H9 (cell line): Measurements from ENCODE around the gene EFL1. TPM values are rescaled to one million over a fixed set of nuclear protein-coding genes. Genes with fewer than 3 reads are reported as not detected.

Source experiments
- DNase-seq: peaks from one replicate; pipeline ENCODE4 v3.0.0-alpha.2; 2017
- H2AFZ ChIP-seq: one replicate; pipeline ENCODE4 v1.6.1; 2013; ENCODE audit warnings: mild to moderate bottlenecking, low read length, control low read depth, moderate library complexity
- H2AK5ac ChIP-seq: 2 replicates; pipeline ENCODE4 v1.6.1; 2013; ENCODE audit warnings: low read length, control low read depth, mixed read lengths; ENCODE audit not compliant: insufficient read length
- H2BK120ac ChIP-seq: one replicate; pipeline ENCODE4 v1.6.1; 2013; ENCODE audit warnings: low read depth, mild to moderate bottlenecking, low read length, control low read depth, inconsistent platforms; ENCODE audit not compliant: poor library complexity, severe bottlenecking
- H2BK12ac ChIP-seq: 2 replicates; pipeline ENCODE4 v1.6.1; 2013; ENCODE audit warnings: low read length, control low read depth, mixed read lengths, low read depth; ENCODE audit not compliant: insufficient read length
- H2BK15ac ChIP-seq: 2 replicates; pipeline ENCODE4 v1.6.1; 2013; ENCODE audit warnings: low read depth, low read length, control low read depth
- H2BK20ac ChIP-seq: one replicate; pipeline ENCODE4 v1.6.1; 2013; ENCODE audit warnings: low read depth, mild to moderate bottlenecking, low read length, control low read depth, inconsistent platforms; ENCODE audit not compliant: poor library complexity, severe bottlenecking
- H2BK5ac ChIP-seq: 2 replicates; pipeline ENCODE4 v1.6.1; 2013; ENCODE audit warnings: low read length, control low read depth, mixed read lengths; ENCODE audit not compliant: insufficient read length
- H3K14ac ChIP-seq: 2 replicates; pipeline ENCODE4 v1.6.1; 2013; ENCODE audit warnings: low read length, control low read depth; ENCODE audit not compliant: insufficient read depth
- H3K18ac ChIP-seq: 2 replicates; pipeline ENCODE4 v1.6.1; 2013; ENCODE audit warnings: low read depth, mild to moderate bottlenecking, mixed read lengths, low read length, control low read depth; ENCODE audit not compliant: insufficient read length
- H3K23ac ChIP-seq: 2 replicates; pipeline ENCODE4 v1.6.1; 2013; ENCODE audit warnings: low read length, control low read depth, mixed read lengths, low read depth; ENCODE audit not compliant: insufficient read length
- H3K23me2 ChIP-seq: 2 replicates; pipeline ENCODE4 v1.6.1; 2013; ENCODE audit warnings: low read depth, mild to moderate bottlenecking, mixed read lengths, low read length, control low read depth; ENCODE audit not compliant: insufficient read length, poor library complexity, severe bottlenecking
- H3K27ac ChIP-seq: 2 replicates; pipeline ENCODE4 v1.5.1; 2013; ENCODE audit warnings: low read length, control low read depth, mixed read lengths, low read depth; ENCODE audit not compliant: insufficient read length
- H3K27me3 ChIP-seq: 2 replicates; pipeline ENCODE4 v1.6.1; 2013; ENCODE audit warnings: low read length, control low read depth, inconsistent platforms; ENCODE audit not compliant: insufficient read depth
- H3K4ac ChIP-seq: 2 replicates; pipeline ENCODE4 v1.6.1; 2013; ENCODE audit warnings: low read depth, mild to moderate bottlenecking, control low read depth, inconsistent platforms, low read length, moderate library complexity
- H3K4me1 ChIP-seq: 2 replicates; pipeline ENCODE4 v1.6.1; 2013; ENCODE audit warnings: low read length, control low read depth, inconsistent platforms; ENCODE audit not compliant: insufficient read depth
- H3K4me2 ChIP-seq: 2 replicates; pipeline ENCODE4 v1.6.1; 2013; ENCODE audit warnings: low read length, control low read depth, mixed read lengths; ENCODE audit not compliant: insufficient read length, insufficient read depth
- H3K56ac ChIP-seq: 2 replicates; pipeline ENCODE4 v1.6.1; 2013; ENCODE audit warnings: low read depth, mild to moderate bottlenecking, mixed read lengths, low read length, control low read depth; ENCODE audit not compliant: insufficient read length
- H3K79me1 ChIP-seq: 2 replicates; pipeline ENCODE4 v1.6.1; 2013; ENCODE audit warnings: low read depth, mild to moderate bottlenecking, moderate library complexity, low read length, control low read depth, inconsistent platforms; ENCODE audit not compliant: insufficient read depth, poor library complexity, severe bottlenecking
- H3K79me2 ChIP-seq: 2 replicates; pipeline ENCODE4 v1.6.1; 2013; ENCODE audit warnings: low read length, control low read depth, inconsistent platforms; ENCODE audit not compliant: insufficient read depth
- H3K9ac ChIP-seq: 2 replicates; pipeline ENCODE4 v1.6.1; 2013; ENCODE audit warnings: low read length, control low read depth, mixed read lengths; ENCODE audit not compliant: insufficient read length; ENCODE audit errors: extremely low read depth
- H3K9me3 ChIP-seq: one replicate; pipeline ENCODE4 v1.6.1; 2013; ENCODE audit warnings: low read depth, low read length, inconsistent platforms; ENCODE audit not compliant: control insufficient read depth
- H3T11ph ChIP-seq: one replicate; pipeline ENCODE4 v1.6.1; 2013; ENCODE audit warnings: mild to moderate bottlenecking, low read length, control low read depth, inconsistent platforms
- H4K20me1 ChIP-seq: one replicate; pipeline ENCODE4 v1.6.1; 2013; ENCODE audit not compliant: control insufficient read depth, insufficient read length, insufficient read depth
- H4K5ac ChIP-seq: 2 replicates; pipeline ENCODE4 v1.6.1; 2013; ENCODE audit warnings: low read depth, mild to moderate bottlenecking, mixed read lengths, low read length, control low read depth; ENCODE audit not compliant: insufficient read length
- H4K8ac ChIP-seq: replicated peaks from 2 replicates; pipeline ENCODE4 v1.6.1; 2013; ENCODE audit warnings: low read length, control low read depth, mixed read lengths, low read depth; ENCODE audit not compliant: insufficient read length
- H4K91ac ChIP-seq: 2 replicates; pipeline ENCODE4 v1.6.1; 2013; ENCODE audit warnings: low read depth, mild to moderate bottlenecking, moderate library complexity, mixed read lengths, low read length, control low read depth; ENCODE audit not compliant: insufficient read length
- H3K27ac Mint-ChIP-seq, 3 experiments: 2 replicates in 2 of 3; 3 replicates in 1 of 3; pipeline ENCODE4 v1.8.0; 2020 to 2021; ENCODE audit warnings: mixed read lengths in 3 of 3, mild to moderate bottlenecking in 1 of 3, moderate library complexity in 1 of 3
- H3K27me3 Mint-ChIP-seq: 2 replicates; pipeline ENCODE4 v1.8.0; 2021; ENCODE audit warnings: low read depth, mild to moderate bottlenecking, moderate library complexity, mixed read lengths
- H3K36me3 Mint-ChIP-seq, 3 experiments: 2 replicates in 2 of 3; 3 replicates in 1 of 3; pipeline ENCODE4 v1.8.0; 2020 to 2021; ENCODE audit warnings: low read depth in 3 of 3, mixed read lengths in 3 of 3; ENCODE audit not compliant: insufficient read depth in 1 of 3
- H3K4me1 Mint-ChIP-seq, 2 experiments: 2 replicates each; pipeline ENCODE4 v1.8.0; 2020; ENCODE audit warnings: mixed read lengths in 2 of 2
- H3K4me3 Mint-ChIP-seq, 2 experiments: 2 replicates in 1 of 2; 3 replicates in 1 of 2; pipeline ENCODE4 v1.8.0; 2020 to 2021; ENCODE audit warnings: mild to moderate bottlenecking in 2 of 2, mixed read lengths in 2 of 2, moderate library complexity in 1 of 2
- H3K9me3 Mint-ChIP-seq, 2 experiments: 2 replicates in 1 of 2; 3 replicates in 1 of 2; pipeline ENCODE4 v1.8.0; 2020; ENCODE audit warnings: mild to moderate bottlenecking in 2 of 2, mixed read lengths in 2 of 2, moderate library complexity in 1 of 2
- CTCF ChIP-seq: fragments of 200-600 bp; sonication (generic); conservative IDR thresholded peaks from 3 replicates; pipeline ENCODE4 v1.8.0; 2021; ENCODE audit warnings: antibody characterized with exemption, mild to moderate bottlenecking
- WGBS: extraction: QIAGEN DNeasy Blood & Tissue Kit; methylation state at CpG from one replicate; pipeline ENCODE4 v1.1.7; 2013; ENCODE audit warnings: missing lambda C conversion rate, low lambda C conversion rate, mixed read lengths; ENCODE audit not compliant: insufficient read length; ENCODE audit errors: extremely low coverage; 5-methylcytosine and 5-hydroxymethylcytosine counted together
- total RNA-seq: library from RNA; stranded (reverse); gene quantifications from 2 replicates; pipeline ENCODE4 v1.2.1, GENCODE V29; 2021

EFL1 gene
- total RNA-seq, 1 experiment from 2014 or later = 29.4 TPM

- Histone ChIP-seq H2BK120ac (no peak overlapping the region), H2BK12ac (no peak overlapping the region), H4K5ac (no peak overlapping the region), H3K79me2 (no peaks in the 10 kb centered on the region), H3K23me2 (no peaks in the 10 kb centered on the region), H4K91ac (no peak overlapping the region), H2BK5ac (no peak overlapping the region), H2AFZ (no peak overlapping the region), H3K27ac (no peak overlapping the region), H2BK15ac (no peak overlapping the region), H3K9ac (no peak overlapping the region), H3K27me3 (no peaks in the 10 kb centered on the region), H2AK5ac (no peak overlapping the region), H3K14ac (no peak overlapping the region), H3K23ac (no peak overlapping the region), H4K20me1 (no peaks in the 10 kb centered on the region), H3K79me1 (no peaks in the 10 kb centered on the region), H4K8ac (no peak overlapping the region), H3K4me1 (no peaks in the 10 kb centered on the region), H3K9me3 (no peaks in the 10 kb centered on the region), H3K18ac (no peak overlapping the region), H3T11ph (no peak overlapping the region), H3K4me2 (no peak overlapping the region), H2BK20ac (no peak overlapping the region), H3K56ac (no peak overlapping the region), H3K4ac (no peak overlapping the region)
- DNase-seq = no peak
- H3K27ac Mint-ChIP-seq = no peak overlapping the region; a peak in 1 of 7 replicates
- H3K9me3 Mint-ChIP-seq = no peaks in the 10 kb centered on the region; a peak in 1 of 5 replicates
- no CpG with 5 or more reads among the region's 5 CpGs for WGBS
- no peak overlapping the region for H3K4me3 Mint-ChIP-seq
- H3K4me1 Mint-ChIP-seq = peaks cover 0 to 3% of the 10 kb centered on the region in 2 experiments; a peak in 2 of 4 replicates
- H3K36me3 Mint-ChIP-seq = no peaks in the 10 kb centered on the region; a peak in 1 of 7 replicates
- no peaks in the 10 kb centered on the region; the same call in none of the 2 replicates for H3K27me3 Mint-ChIP-seq
- no peak for TF ChIP-seq CTCF
These were observed 155.9 kb downstream of the EFL1 start for GRCh38 chr15:82106679-82107078.
